ENCODE measurements around the gene RPS2.
"Not testable (repeated sequence)": the region's sequence is repeated elsewhere in the genome, so short reads cannot be mapped to it uniquely, and the experiment has no call there.

Gene RPS2

GRCh38 chr16:1941162-1942046 lies 23.2 kb downstream of the RPS2 start:
- TF ChIP-seq CTCF (conservative IDR thresholded peaks at IDR 0.05): no peak
- H3K27ac ChIP-seq: no peak overlapping the region

GRCh38 chr16:1940273-1941161 lies 24.1 kb downstream of the RPS2 start:
- no peak for TF ChIP-seq CTCF (conservative IDR thresholded peaks at IDR 0.05)
- no peak overlapping the region for H3K27ac ChIP-seq

- H3K27ac ChIP-seq: not testable (repeated sequence)
Observed at GRCh38 chr16:1939833-1940232, 24.8 kb downstream of the RPS2 start.

- no peak for TF ChIP-seq CTCF (conservative IDR thresholded peaks at IDR 0.05)
- no peak overlapping the region for H3K27ac ChIP-seq
Observed at GRCh38 chr16:1938910-1939309, 25.7 kb downstream of the RPS2 start.

- no peak for TF ChIP-seq CTCF (conservative IDR thresholded peaks at IDR 0.05)
- no peak overlapping the region for H3K27ac ChIP-seq
Observed at GRCh38 chr16:1938316-1938715, 26.3 kb downstream of the RPS2 start.

GRCh38 chr16:1936945-1937479 lies 27.6 kb downstream of the RPS2 start:
- H3K27ac ChIP-seq: no peak overlapping the region
- no peak for TF ChIP-seq CTCF (conservative IDR thresholded peaks at IDR 0.05)

GRCh38 chr16:1933097-1933661 lies 31.4 kb downstream of the RPS2 start:
- TF ChIP-seq CTCF (conservative IDR thresholded peaks at IDR 0.05): no peak
- H3K27ac ChIP-seq: no peak overlapping the region
